Glomerular visceral epithelial cell (primary cell): Measurements from ENCODE around the gene NDUFAF2.
"Not testable (repeated sequence)": the region's sequence is repeated elsewhere in the genome, so short reads cannot be mapped to it uniquely, and the experiment has no call there.

Experiments
- DNase-seq: peaks from one replicate; pipeline ENCODE4 v3.0.0-alpha.2; 2016; ENCODE audit errors: extremely low spot score

The NDUFAF2 gene

GRCh38 chr5:61050292-61050691 is 105.3 kb downstream of the NDUFAF2 start:
- no peak for DNase-seq

GRCh38 chr5:61051267-61051666 is 106.3 kb downstream of the NDUFAF2 start:
- peak; percentile 73 for DNase-seq

GRCh38 chr5:61052882-61053281 is 107.9 kb downstream of the NDUFAF2 start:
- peak; percentile 85 for DNase-seq

- peak; percentile 25 for DNase-seq
These were observed 108.9 kb downstream of the NDUFAF2 start for GRCh38 chr5:61053937-61054336.

- DNase-seq: peak; percentile 62
These were observed 110.5 kb downstream of the NDUFAF2 start for GRCh38 chr5:61055434-61056006.

- no peak for DNase-seq
These were observed 114.5 kb downstream of the NDUFAF2 start for GRCh38 chr5:61059499-61059898.

- no peak for DNase-seq
These were observed 124.1 kb downstream of the NDUFAF2 start for GRCh38 chr5:61069150-61069549.

GRCh38 chr5:61071526-61071925 is 126.5 kb downstream of the NDUFAF2 start:
- DNase-seq: no peak

GRCh38 chr5:61076626-61077025 is 131.6 kb downstream of the NDUFAF2 start:
- DNase-seq: no peak

- no peak for DNase-seq
These were observed 136.7 kb downstream of the NDUFAF2 start for GRCh38 chr5:61081741-61082140.

- no peak for DNase-seq
These were observed 137.7 kb downstream of the NDUFAF2 start for GRCh38 chr5:61082516-61083280.

GRCh38 chr5:61084658-61085057 is 139.7 kb downstream of the NDUFAF2 start:
- DNase-seq: no peak

- DNase-seq: no peak
These were observed 140.9 kb downstream of the NDUFAF2 start for GRCh38 chr5:61085885-61086284.

- no peak for DNase-seq
These were observed 142.9 kb downstream of the NDUFAF2 start for GRCh38 chr5:61087921-61088320.

- DNase-seq: no peak
These were observed 144.3 kb downstream of the NDUFAF2 start for GRCh38 chr5:61089351-61089750.

- not testable (repeated sequence) for DNase-seq
These were observed 148.2 kb downstream of the NDUFAF2 start for GRCh38 chr5:61093046-61093771.

GRCh38 chr5:61097465-61097864 is 152.5 kb downstream of the NDUFAF2 start:
- DNase-seq: no peak

GRCh38 chr5:61098251-61098995 is 153.4 kb downstream of the NDUFAF2 start:
- no peak for DNase-seq

- no peak for DNase-seq
These were observed 155.4 kb downstream of the NDUFAF2 start for GRCh38 chr5:61100437-61100836.

- DNase-seq: no peak
These were observed 169.4 kb downstream of the NDUFAF2 start for GRCh38 chr5:61114441-61114840.

GRCh38 chr5:61115968-61116367 is 171.0 kb downstream of the NDUFAF2 start:
- no peak for DNase-seq

- DNase-seq: no peak
These were observed 174.1 kb downstream of the NDUFAF2 start for GRCh38 chr5:61119066-61119465.
